ENCODE results near the gene ZNF74.

The ZNF74 gene

DNA sequence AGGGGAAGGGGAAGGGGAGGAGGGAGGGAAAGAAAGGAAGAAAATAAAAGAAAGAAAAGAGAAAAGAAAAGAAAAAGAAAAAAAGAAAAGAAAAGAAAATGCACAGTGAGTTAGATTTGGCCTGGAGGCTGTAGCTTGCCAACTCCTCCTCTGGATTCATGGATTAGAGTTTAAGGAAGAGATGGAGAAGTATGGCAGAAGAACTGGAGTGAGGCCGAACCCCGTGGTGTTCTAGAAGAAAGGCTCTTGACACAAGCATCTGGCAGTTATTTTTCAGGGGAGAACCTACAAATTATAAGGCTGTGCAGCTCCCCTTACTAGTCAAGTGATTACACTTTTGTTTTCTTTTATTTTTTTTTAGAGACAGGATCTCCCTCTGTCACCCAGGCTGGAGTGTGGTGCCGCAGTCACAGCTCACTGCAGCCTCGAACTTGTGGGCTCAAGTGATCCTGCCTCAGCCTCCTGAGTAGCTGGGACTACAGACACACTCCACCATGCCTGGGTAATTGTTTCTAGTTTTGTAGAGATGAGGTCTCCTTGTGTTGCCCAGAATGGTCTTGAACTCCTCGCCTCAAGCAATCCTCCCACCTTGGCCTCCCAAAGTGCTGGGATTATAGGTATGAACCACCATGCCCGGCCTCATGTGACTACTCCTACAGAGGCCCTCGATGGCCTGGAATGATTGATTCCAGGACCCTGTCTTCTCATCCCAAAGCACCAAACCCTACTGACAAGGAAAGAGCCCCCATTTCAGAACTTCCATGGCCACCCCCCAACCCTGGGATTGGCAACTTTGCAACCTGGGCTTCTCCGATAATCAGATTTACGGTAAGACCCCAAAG, 19.5 kb downstream of the ZNF74 start:
- TF ChIP-seq CSDC2 (CRISPR knock-in tag; IDR thresholded peaks at IDR 0.05) (no peak), PPARA (CRISPR knock-in tag; IDR thresholded peaks at IDR 0.05; ENCODE audit: borderline replicate concordance) (no peak), TOX (CRISPR knock-in tag; IDR thresholded peaks at IDR 0.05; ENCODE audit: borderline replicate concordance) (no peak), ZFP3 (CRISPR knock-in tag; IDR thresholded peaks at IDR 0.05) (no peak), ZC3H10 (CRISPR knock-in tag; IDR thresholded peaks at IDR 0.05) (no peak), BACH2 (CRISPR knock-in tag; IDR thresholded peaks at IDR 0.05; ENCODE audit: borderline replicate concordance) (no peak), ZNF70 (CRISPR knock-in tag; IDR thresholded peaks at IDR 0.05) (no peak), ISL1 (CRISPR knock-in tag; IDR thresholded peaks at IDR 0.05) (no peak), ARNTL (CRISPR knock-in tag; IDR thresholded peaks at IDR 0.05; ENCODE audit: borderline replicate concordance, low read depth) (no peak), OSR1 (CRISPR knock-in tag; IDR thresholded peaks at IDR 0.05) (no peak)
- TF ChIP-seq, protein P1, sequence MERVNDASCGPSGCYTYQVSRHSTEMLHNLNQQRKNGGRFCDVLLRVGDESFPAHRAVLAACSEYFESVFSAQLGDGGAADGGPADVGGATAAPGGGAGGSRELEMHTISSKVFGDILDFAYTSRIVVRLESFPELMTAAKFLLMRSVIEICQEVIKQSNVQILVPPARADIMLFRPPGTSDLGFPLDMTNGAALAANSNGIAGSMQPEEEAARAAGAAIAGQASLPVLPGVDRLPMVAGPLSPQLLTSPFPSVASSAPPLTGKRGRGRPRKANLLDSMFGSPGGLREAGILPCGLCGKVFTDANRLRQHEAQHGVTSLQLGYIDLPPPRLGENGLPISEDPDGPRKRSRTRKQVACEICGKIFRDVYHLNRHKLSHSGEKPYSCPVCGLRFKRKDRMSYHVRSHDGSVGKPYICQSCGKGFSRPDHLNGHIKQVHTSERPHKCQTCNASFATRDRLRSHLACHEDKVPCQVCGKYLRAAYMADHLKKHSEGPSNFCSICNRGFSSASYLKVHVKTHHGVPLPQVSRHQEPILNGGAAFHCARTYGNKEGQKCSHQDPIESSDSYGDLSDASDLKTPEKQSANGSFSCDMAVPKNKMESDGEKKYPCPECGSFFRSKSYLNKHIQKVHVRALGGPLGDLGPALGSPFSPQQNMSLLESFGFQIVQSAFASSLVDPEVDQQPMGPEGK (CRISPR knock-in tag; IDR thresholded peaks at IDR 0.05; ENCODE audit: borderline replicate concordance), result no peak
- TF ChIP-seq, protein P2, sequence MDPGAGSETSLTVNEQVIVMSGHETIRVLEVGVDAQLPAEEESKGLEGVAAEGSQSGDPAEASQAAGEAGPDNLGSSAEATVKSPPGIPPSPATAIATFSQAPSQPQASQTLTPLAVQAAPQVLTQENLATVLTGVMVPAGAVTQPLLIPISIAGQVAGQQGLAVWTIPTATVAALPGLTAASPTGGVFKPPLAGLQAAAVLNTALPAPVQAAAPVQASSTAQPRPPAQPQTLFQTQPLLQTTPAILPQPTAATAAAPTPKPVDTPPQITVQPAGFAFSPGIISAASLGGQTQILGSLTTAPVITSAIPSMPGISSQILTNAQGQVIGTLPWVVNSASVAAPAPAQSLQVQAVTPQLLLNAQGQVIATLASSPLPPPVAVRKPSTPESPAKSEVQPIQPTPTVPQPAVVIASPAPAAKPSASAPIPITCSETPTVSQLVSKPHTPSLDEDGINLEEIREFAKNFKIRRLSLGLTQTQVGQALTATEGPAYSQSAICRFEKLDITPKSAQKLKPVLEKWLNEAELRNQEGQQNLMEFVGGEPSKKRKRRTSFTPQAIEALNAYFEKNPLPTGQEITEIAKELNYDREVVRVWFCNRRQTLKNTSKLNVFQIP (CRISPR knock-in tag; IDR thresholded peaks at IDR 0.05; ENCODE audit: borderline replicate concordance, low read depth), result no peak
- ATAC-seq, result no peak

DNA sequence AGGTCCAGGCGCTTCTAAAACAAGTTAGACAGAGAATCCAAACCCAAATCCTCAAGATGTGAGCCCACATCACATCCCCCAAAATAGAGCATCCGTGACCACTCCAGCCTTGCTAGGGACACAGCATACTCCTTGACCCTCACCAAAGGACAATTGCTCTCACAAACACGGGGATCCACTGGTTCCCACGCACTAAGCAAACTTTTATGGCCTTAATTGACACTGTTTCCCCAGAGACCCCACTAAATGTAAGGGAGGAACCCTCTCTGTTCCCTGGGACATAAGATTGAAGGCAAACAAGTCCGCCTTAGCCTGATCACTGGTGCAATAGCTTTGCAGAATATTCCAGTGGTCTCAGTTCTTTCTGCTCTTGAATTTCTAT, 20.1 kb downstream of the ZNF74 start:
- ATAC-seq, result no peak
- TF ChIP-seq, protein P3, sequence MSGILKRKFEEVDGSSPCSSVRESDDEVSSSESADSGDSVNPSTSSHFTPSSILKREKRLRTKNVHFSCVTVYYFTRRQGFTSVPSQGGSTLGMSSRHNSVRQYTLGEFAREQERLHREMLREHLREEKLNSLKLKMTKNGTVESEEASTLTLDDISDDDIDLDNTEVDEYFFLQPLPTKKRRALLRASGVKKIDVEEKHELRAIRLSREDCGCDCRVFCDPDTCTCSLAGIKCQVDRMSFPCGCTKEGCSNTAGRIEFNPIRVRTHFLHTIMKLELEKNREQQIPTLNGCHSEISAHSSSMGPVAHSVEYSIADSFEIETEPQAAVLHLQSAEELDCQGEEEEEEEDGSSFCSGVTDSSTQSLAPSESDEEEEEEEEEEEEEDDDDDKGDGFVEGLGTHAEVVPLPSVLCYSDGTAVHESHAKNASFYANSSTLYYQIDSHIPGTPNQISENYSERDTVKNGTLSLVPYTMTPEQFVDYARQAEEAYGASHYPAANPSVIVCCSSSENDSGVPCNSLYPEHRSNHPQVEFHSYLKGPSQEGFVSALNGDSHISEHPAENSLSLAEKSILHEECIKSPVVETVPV (CRISPR knock-in tag; IDR thresholded peaks at IDR 0.05), result no peak
- TF ChIP-seq, protein P2 (CRISPR knock-in tag; IDR thresholded peaks at IDR 0.05; ENCODE audit: borderline replicate concordance, low read depth), result no peak
- TF ChIP-seq, protein P1 (CRISPR knock-in tag; IDR thresholded peaks at IDR 0.05; ENCODE audit: borderline replicate concordance), result no peak
- no peak for TF ChIP-seq ZFP3 (CRISPR knock-in tag; IDR thresholded peaks at IDR 0.05)
- TF ChIP-seq BACH2 (CRISPR knock-in tag; IDR thresholded peaks at IDR 0.05; ENCODE audit: borderline replicate concordance), result no peak
- TF ChIP-seq RARB (CRISPR knock-in tag; IDR thresholded peaks at IDR 0.05), result no peak
- no peak for TF ChIP-seq GLIS3 (CRISPR knock-in tag; IDR thresholded peaks at IDR 0.05)
- TF ChIP-seq, protein P4, sequence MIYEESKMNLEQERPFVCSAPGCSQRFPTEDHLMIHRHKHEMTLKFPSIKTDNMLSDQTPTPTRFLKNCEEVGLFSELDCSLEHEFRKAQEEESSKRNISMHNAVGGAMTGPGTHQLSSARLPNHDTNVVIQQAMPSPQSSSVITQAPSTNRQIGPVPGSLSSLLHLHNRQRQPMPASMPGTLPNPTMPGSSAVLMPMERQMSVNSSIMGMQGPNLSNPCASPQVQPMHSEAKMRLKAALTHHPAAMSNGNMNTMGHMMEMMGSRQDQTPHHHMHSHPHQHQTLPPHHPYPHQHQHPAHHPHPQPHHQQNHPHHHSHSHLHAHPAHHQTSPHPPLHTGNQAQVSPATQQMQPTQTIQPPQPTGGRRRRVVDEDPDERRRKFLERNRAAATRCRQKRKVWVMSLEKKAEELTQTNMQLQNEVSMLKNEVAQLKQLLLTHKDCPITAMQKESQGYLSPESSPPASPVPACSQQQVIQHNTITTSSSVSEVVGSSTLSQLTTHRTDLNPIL (CRISPR knock-in tag; IDR thresholded peaks at IDR 0.05; ENCODE audit: low read depth), result no peak
- no peak for TF ChIP-seq CSDC2 (CRISPR knock-in tag; IDR thresholded peaks at IDR 0.05)
- TF ChIP-seq ZC3H10 (CRISPR knock-in tag; IDR thresholded peaks at IDR 0.05), result no peak
- no peak for TF ChIP-seq ISL1 (CRISPR knock-in tag; IDR thresholded peaks at IDR 0.05)
- TF ChIP-seq OSR1 (CRISPR knock-in tag; IDR thresholded peaks at IDR 0.05), result no peak
- TF ChIP-seq, protein P5, sequence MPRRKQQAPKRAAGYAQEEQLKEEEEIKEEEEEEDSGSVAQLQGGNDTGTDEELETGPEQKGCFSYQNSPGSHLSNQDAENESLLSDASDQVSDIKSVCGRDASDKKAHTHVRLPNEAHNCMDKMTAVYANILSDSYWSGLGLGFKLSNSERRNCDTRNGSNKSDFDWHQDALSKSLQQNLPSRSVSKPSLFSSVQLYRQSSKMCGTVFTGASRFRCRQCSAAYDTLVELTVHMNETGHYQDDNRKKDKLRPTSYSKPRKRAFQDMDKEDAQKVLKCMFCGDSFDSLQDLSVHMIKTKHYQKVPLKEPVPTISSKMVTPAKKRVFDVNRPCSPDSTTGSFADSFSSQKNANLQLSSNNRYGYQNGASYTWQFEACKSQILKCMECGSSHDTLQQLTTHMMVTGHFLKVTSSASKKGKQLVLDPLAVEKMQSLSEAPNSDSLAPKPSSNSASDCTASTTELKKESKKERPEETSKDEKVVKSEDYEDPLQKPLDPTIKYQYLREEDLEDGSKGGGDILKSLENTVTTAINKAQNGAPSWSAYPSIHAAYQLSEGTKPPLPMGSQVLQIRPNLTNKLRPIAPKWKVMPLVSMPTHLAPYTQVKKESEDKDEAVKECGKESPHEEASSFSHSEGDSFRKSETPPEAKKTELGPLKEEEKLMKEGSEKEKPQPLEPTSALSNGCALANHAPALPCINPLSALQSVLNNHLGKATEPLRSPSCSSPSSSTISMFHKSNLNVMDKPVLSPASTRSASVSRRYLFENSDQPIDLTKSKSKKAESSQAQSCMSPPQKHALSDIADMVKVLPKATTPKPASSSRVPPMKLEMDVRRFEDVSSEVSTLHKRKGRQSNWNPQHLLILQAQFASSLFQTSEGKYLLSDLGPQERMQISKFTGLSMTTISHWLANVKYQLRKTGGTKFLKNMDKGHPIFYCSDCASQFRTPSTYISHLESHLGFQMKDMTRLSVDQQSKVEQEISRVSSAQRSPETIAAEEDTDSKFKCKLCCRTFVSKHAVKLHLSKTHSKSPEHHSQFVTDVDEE (CRISPR knock-in tag; IDR thresholded peaks at IDR 0.05), result no peak
